ENCODE data around the gene MEMO1. TPM values are rescaled to one million over a fixed set of nuclear protein-coding genes. Genes with fewer than 3 reads are reported as not detected.

MEMO1 gene
- polyA plus RNA-seq, 1 of the 3 experiments (the other 2 are of a cell fraction), result 54.3 TPM

DNA sequence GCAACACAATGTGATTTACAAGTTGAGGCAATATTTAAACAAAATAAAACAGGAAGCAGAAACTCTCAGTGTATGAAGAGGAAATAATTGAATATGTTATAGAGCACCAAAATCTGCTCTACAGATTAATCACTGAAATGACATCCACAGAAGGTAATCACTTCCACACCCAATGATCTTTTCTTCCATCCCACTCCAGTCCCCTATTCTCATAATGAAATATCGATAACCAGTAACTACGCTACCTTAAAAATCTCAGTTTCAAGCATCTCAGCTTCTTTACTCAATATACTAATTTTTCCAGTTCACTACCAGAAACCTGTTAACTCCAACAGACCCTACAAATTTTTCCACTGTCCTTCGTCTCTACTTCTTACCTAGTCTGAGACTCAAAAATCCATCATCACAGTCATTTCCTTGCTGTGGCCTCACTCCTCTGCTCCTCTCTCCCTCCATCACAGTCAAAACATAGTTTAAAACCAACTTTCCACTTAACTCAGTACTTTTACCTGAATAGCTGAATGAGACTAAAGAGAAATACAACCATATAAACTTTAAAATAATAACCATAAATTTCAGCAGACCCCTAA, 67.1 kb downstream of the MEMO1 start:
- no peak overlapping the region for H3K27ac ChIP-seq (ENCODE audit: low read depth in 2 of 2, low read length in 1 of 2)
- ChIA-PET CTCF (interaction anchor here (1.7 kb wide), 1 partner anchor 13 kb away, joined by 5 read pairs; no protein-coding TSS in a partner anchor), POLR2A (no interaction called here)
- peaks cover 2 to 16% of the 10 kb centered on the region in 2 experiments for H3K36me3 ChIP-seq (replicated peaks in 1 of 2; ENCODE audit: control insufficient read depth in 1 of 2, insufficient read depth in 2 of 2, low read length in 1 of 2)
- WGBS (ENCODE audit: low lambda C conversion rate), result 96% methylated on average over 3 of the region's 3 CpGs
- H4K20me1 ChIP-seq (ENCODE audit: insufficient read depth), result peaks cover 30% of the 10 kb centered on the region
- no peaks in the 10 kb centered on the region for H3K9me3 ChIP-seq
- H3K27me3 ChIP-seq (ENCODE audit: insufficient read depth), result no peaks in the 10 kb centered on the region
- peaks cover 78% of the 10 kb centered on the region for H3K79me2 ChIP-seq (ENCODE audit: insufficient read depth)
- peaks cover 0 to 5% of the 10 kb centered on the region in 2 experiments; a peak in 1 of 4 replicates for H3K4me1 ChIP-seq (ENCODE audit: control insufficient read depth in 1 of 2, insufficient read depth in 2 of 2, low read depth in 1 of 2, low read length in 1 of 2)
- no peak overlapping the region for H3K4me2 ChIP-seq
- no peaks in the 10 kb centered on the region for H3K9me2 ChIP-seq
- no peak for DNase-seq
- H3K9ac ChIP-seq, result no peak overlapping the region
- no peak for TF ChIP-seq RAD21 (IDR thresholded peaks at IDR 0.05; ENCODE audit: low read length)
- TF ChIP-seq, protein P1, sequence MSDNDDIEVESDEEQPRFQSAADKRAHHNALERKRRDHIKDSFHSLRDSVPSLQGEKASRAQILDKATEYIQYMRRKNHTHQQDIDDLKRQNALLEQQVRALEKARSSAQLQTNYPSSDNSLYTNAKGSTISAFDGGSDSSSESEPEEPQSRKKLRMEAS (IDR thresholded peaks at IDR 0.05; ENCODE audit: low read depth), result no peak
- no peak overlapping the region for H2AFZ ChIP-seq (ENCODE audit: low read depth)
- H3K4me3 ChIP-seq (ENCODE audit: low read depth in 2 of 2, low read length in 1 of 2), result no peak overlapping the region
- H3F3A ChIP-seq (replicated peaks; ENCODE audit: insufficient read depth), result no peaks in the 10 kb centered on the region

- peaks cover 0 to 16% of the 10 kb centered on the region in 2 experiments; a peak in 2 of 4 replicates for H3K4me1 ChIP-seq (ENCODE audit: control insufficient read depth in 1 of 2, insufficient read depth in 2 of 2, low read depth in 1 of 2, low read length in 1 of 2)
- no peaks in the 10 kb centered on the region for H3F3A ChIP-seq (replicated peaks; ENCODE audit: insufficient read depth)
- H3K27me3 ChIP-seq (ENCODE audit: insufficient read depth), result no peaks in the 10 kb centered on the region
- no peak overlapping the region for H3K9ac ChIP-seq
- no peak overlapping the region for H3K4me2 ChIP-seq
- H3K36me3 ChIP-seq (replicated peaks in 1 of 2; ENCODE audit: control insufficient read depth in 1 of 2, insufficient read depth in 2 of 2, low read length in 1 of 2), result peaks cover 2 to 15% of the 10 kb centered on the region in 2 experiments
- DNase-seq, result no peak
- H3K9me3 ChIP-seq, result no peaks in the 10 kb centered on the region
- no peak overlapping the region for H3K27ac ChIP-seq (ENCODE audit: low read depth in 2 of 2, low read length in 1 of 2)
- no peak overlapping the region for H3K4me3 ChIP-seq (ENCODE audit: low read depth in 2 of 2, low read length in 1 of 2)
- H2AFZ ChIP-seq (ENCODE audit: low read depth), result no peak overlapping the region
- no peaks in the 10 kb centered on the region for H3K9me2 ChIP-seq
- CTCF ChIA-PET, result no interaction called here
- 100% methylated on average over 1 of the region's 1 CpG for WGBS (ENCODE audit: low lambda C conversion rate)
- TF ChIP-seq CTCF (IDR thresholded peaks at IDR 0.05) (no peak), SMC3 (IDR thresholded peaks at IDR 0.05; ENCODE audit: low read depth, low read length) (no peak), POLR2AphosphoS5 (IDR thresholded peaks at IDR 0.05; ENCODE audit: low read depth, low read length) (no peak), TAF1 (IDR thresholded peaks at IDR 0.05; ENCODE audit: borderline replicate concordance, low read depth, low read length) (no peak), MXI1 (IDR thresholded peaks at IDR 0.05; ENCODE audit: low read depth, low read length) (no peak), CHD2 (IDR thresholded peaks at IDR 0.05; ENCODE audit: low read length, partially characterized antibody) (no peak), ZBTB33 (IDR thresholded peaks at IDR 0.05; ENCODE audit: borderline replicate concordance, low read depth) (no peak), YY1 (IDR thresholded peaks at IDR 0.05; ENCODE audit: low read depth) (no peak)
- peaks cover 11% of the 10 kb centered on the region for H4K20me1 ChIP-seq (ENCODE audit: insufficient read depth)
- POLR2A ChIA-PET, result no interaction called here
- H3K79me2 ChIP-seq (ENCODE audit: insufficient read depth), result peaks cover 68% of the 10 kb centered on the region
These were observed 69.9 kb downstream of the MEMO1 start for GRCh38 chr2:31940920-31941319.
